Skeletal muscle tissue (tissue), 4 donors: ENCODE measurements around the gene AGO4. TPM values are rescaled to one million over a fixed set of nuclear protein-coding genes. Genes with fewer than 3 reads are reported as not detected.
"Not testable (repeated sequence)": the region's sequence is repeated elsewhere in the genome, so short reads cannot be mapped to it uniquely, and the experiment has no call there.

Experiments
- H3K27ac ChIP-seq: one replicate; pipeline ENCODE4 v1.7.0; 2013; ENCODE audit warnings: mild to moderate bottlenecking, low read depth, low read length, inconsistent platforms
- H3K27me3 ChIP-seq, 3 donors: one replicate each; pipeline ENCODE4 v1.7.0; 2013; ENCODE audit warnings: low read length in 3 of 3; ENCODE audit not compliant: control insufficient read depth in 3 of 3, insufficient read depth in 3 of 3
- H3K36me3 ChIP-seq, 3 donors: one replicate each; pipeline ENCODE4 v1.7.0; 2013; ENCODE audit warnings: low read length in 3 of 3; ENCODE audit not compliant: control insufficient read depth in 3 of 3, insufficient read depth in 3 of 3
- H3K4me1 ChIP-seq, 3 donors: one replicate each; pipeline ENCODE4 v1.7.0; 2013; ENCODE audit warnings: low read length in 3 of 3, mild to moderate bottlenecking in 3 of 3; ENCODE audit not compliant: control insufficient read depth in 3 of 3, insufficient read depth in 3 of 3
- H3K4me3 ChIP-seq, 3 donors: one replicate each; pipeline ENCODE4 v1.7.0; 2013; ENCODE audit warnings: low read length in 3 of 3
- H3K9ac ChIP-seq, 3 donors: one replicate each; pipeline ENCODE4 v1.7.0; 2013; ENCODE audit warnings: low read length in 3 of 3, mild to moderate bottlenecking in 3 of 3, moderate library complexity in 2 of 3, low read depth in 1 of 3
- H3K9me3 ChIP-seq, 3 donors: one replicate each; pipeline ENCODE4 v1.7.0; 2013; ENCODE audit warnings: low read length in 3 of 3; ENCODE audit not compliant: control insufficient read depth in 3 of 3
- total RNA-seq: library from RNA; depleted of rRNA; stranded (reverse); fragments of >200 nt; gene quantifications from one replicate; pipeline ENCODE4 v1.2.3, GENCODE V29; 2014
- donor health status: Osteomylitis.

The AGO4 gene
- total RNA-seq, 1 donor from 2014 or later, result 17.7 TPM

- Histone ChIP-seq H3K9me3 (no peaks in the 10 kb centered on the region), H3K4me1 (peaks cover 0 to 4% (median 4%) of the 10 kb centered on the region in 3 donors), H3K27ac (no peak overlapping the region), H3K4me3 (no peak overlapping the region), H3K27me3 (no peaks in the 10 kb centered on the region), H3K9ac (no peak overlapping the region), H3K36me3 (peaks cover 11 to 18% (median 11%) of the 10 kb centered on the region in 3 donors)
Measured at GRCh38 chr1:35856964-35857363, 49.1 kb downstream of the AGO4 start.

- Histone ChIP-seq H3K9ac (no peak overlapping the region), H3K27me3 (no peaks in the 10 kb centered on the region), H3K36me3 (peaks cover 11 to 18% (median 11%) of the 10 kb centered on the region in 3 donors), H3K9me3 (no peaks in the 10 kb centered on the region), H3K4me1 (no peaks in the 10 kb centered on the region), H3K27ac (no peak overlapping the region), H3K4me3 (no peak overlapping the region)
Measured at GRCh38 chr1:35857830-35858229, 50.0 kb downstream of the AGO4 start.

GRCh38 chr1:35860696-35861095 is 52.9 kb downstream of the AGO4 start:
- H3K27ac ChIP-seq, result no peak overlapping the region
- H3K27me3 ChIP-seq, result no peaks in the 10 kb centered on the region
- H3K4me3 ChIP-seq, result no peak overlapping the region
- no peak overlapping the region for H3K9ac ChIP-seq
- H3K9me3 ChIP-seq, result no peaks in the 10 kb centered on the region
- H3K36me3 ChIP-seq, result peaks cover 0 to 5% (median 3%) of the 10 kb centered on the region in 3 donors
- no peaks in the 10 kb centered on the region for H3K4me1 ChIP-seq

- Histone ChIP-seq H3K27me3 (no peaks in the 10 kb centered on the region), H3K36me3 (no peaks in the 10 kb centered on the region), H3K27ac (no peak overlapping the region), H3K9me3 (no peaks in the 10 kb centered on the region), H3K9ac (no peak overlapping the region), H3K4me3 (no peak overlapping the region), H3K4me1 (no peaks in the 10 kb centered on the region)
Measured at GRCh38 chr1:35863136-35863535, 55.3 kb downstream of the AGO4 start.

- Histone ChIP-seq H3K27ac (no peak overlapping the region), H3K4me1 (no peaks in the 10 kb centered on the region)
Measured at GRCh38 chr1:35863881-35864625, 56.2 kb downstream of the AGO4 start.

GRCh38 chr1:35864813-35865212 is 57.0 kb downstream of the AGO4 start:
- Histone ChIP-seq H3K27me3 (peaks cover 0 to 2% (median 0%) of the 10 kb centered on the region in 3 donors), H3K27ac (no peak overlapping the region), H3K4me3 (no peak overlapping the region), H3K4me1 (no peaks in the 10 kb centered on the region), H3K9ac (no peak overlapping the region), H3K36me3 (no peaks in the 10 kb centered on the region), H3K9me3 (no peaks in the 10 kb centered on the region)

More at GRCh38 chr1:35863881-35864625, 56.2 kb downstream of the AGO4 start:
- Histone ChIP-seq H3K27me3 (no peaks in the 10 kb centered on the region), H3K4me3 (no peak overlapping the region), H3K9me3 (no peaks in the 10 kb centered on the region), H3K36me3 (no peaks in the 10 kb centered on the region), H3K9ac (no peak overlapping the region)

GRCh38 chr1:35866991-35867390 is 59.2 kb downstream of the AGO4 start:
- no peaks in the 10 kb centered on the region for H3K9me3 ChIP-seq
- no peak overlapping the region for H3K27ac ChIP-seq
- H3K27me3 ChIP-seq, result peaks cover 0 to 2% (median 0%) of the 10 kb centered on the region in 3 donors
- no peak overlapping the region for H3K4me3 ChIP-seq
- no peaks in the 10 kb centered on the region for H3K36me3 ChIP-seq
- no peaks in the 10 kb centered on the region for H3K4me1 ChIP-seq
- no peak overlapping the region for H3K9ac ChIP-seq

GRCh38 chr1:35869245-35869950 is 61.6 kb downstream of the AGO4 start:
- H3K27ac ChIP-seq, H3K9me3 ChIP-seq, H3K9ac ChIP-seq, H3K4me1 ChIP-seq, H3K4me3 ChIP-seq, H3K27me3 ChIP-seq, H3K36me3 ChIP-seq: not testable (repeated sequence)

GRCh38 chr1:35870651-35871309 is 63.0 kb downstream of the AGO4 start:
- Histone ChIP-seq H3K4me1 (no peaks in the 10 kb centered on the region), H3K27me3 (peaks cover 0 to 2% (median 0%) of the 10 kb centered on the region in 3 donors), H3K9ac (no peak overlapping the region), H3K9me3 (no peaks in the 10 kb centered on the region), H3K36me3 (no peaks in the 10 kb centered on the region), H3K4me3 (no peak overlapping the region), H3K27ac (no peak overlapping the region)

GRCh38 chr1:35873243-35873750 is 65.5 kb downstream of the AGO4 start:
- no peak overlapping the region for H3K27ac ChIP-seq
- H3K36me3 ChIP-seq, result no peaks in the 10 kb centered on the region
- no peak overlapping the region for H3K4me3 ChIP-seq

More at GRCh38 chr1:35873243-35873750, 65.5 kb downstream of the AGO4 start:
- H3K9ac ChIP-seq, result no peak overlapping the region
- peaks cover 0 to 2% (median 0%) of the 10 kb centered on the region in 3 donors for H3K27me3 ChIP-seq
- H3K4me1 ChIP-seq, result no peaks in the 10 kb centered on the region
- no peaks in the 10 kb centered on the region for H3K9me3 ChIP-seq
